GM23338 (cell line): ENCODE measurements around the gene CLEC5A. TPM values are rescaled to one million over a fixed set of nuclear protein-coding genes. Genes with fewer than 3 reads are reported as not detected.

Experiments
- ATAC-seq: fragments of 200-7000 bp; cut with Tn5 transposase; 3 replicates; pipeline ENCODE4 v1.9.1; 2020
- DNase-seq: peaks from one replicate; pipeline ENCODE4 v3.0.0-alpha.2; 2015; ENCODE audit warnings: low spot score
- H2AFZ ChIP-seq: fragments of 200-600 bp; sonication (generic); 2 replicates; pipeline ENCODE4 v1.8.0; 2016; ENCODE audit warnings: antibody characterized with exemption, mild to moderate bottlenecking, moderate library complexity
- H3F3A ChIP-seq: fragments of 200-600 bp; sonication (generic); replicated peaks from 2 replicates; pipeline ENCODE4 v1.8.0; 2017; ENCODE audit warnings: antibody characterized with exemption, mixed run types, low read depth
- H3K27ac ChIP-seq: fragments of 200-600 bp; sonication (generic); 2 replicates; pipeline ENCODE4 v1.6.1; 2016; ENCODE audit warnings: low read depth
- H3K27me3 ChIP-seq: fragments of 200-600 bp; sonication (generic); 2 replicates; pipeline ENCODE4 v1.8.0; 2016; ENCODE audit warnings: mild to moderate bottlenecking, mixed run types, moderate library complexity; ENCODE audit not compliant: insufficient read depth
- H3K36me3 ChIP-seq: fragments of 200-600 bp; sonication (generic); 2 replicates; pipeline ENCODE4 v1.8.0; 2016; ENCODE audit warnings: mild to moderate bottlenecking; ENCODE audit not compliant: insufficient read depth
- H3K4me1 ChIP-seq: fragments of 200-600 bp; sonication (generic); 2 replicates; pipeline ENCODE4 v1.8.0; 2016; ENCODE audit warnings: mild to moderate bottlenecking, moderate library complexity; ENCODE audit not compliant: insufficient read depth
- H3K4me2 ChIP-seq: fragments of 200-600 bp; sonication (generic); 2 replicates; pipeline ENCODE4 v1.7.1; 2017; ENCODE audit warnings: mixed run types
- H3K4me3 ChIP-seq: fragments of 200-600 bp; sonication (generic); 2 replicates; pipeline ENCODE4 v1.6.1; 2016; ENCODE audit warnings: mixed run types
- H3K79me2 ChIP-seq: fragments of 200-600 bp; sonication (generic); replicated peaks from 2 replicates; pipeline ENCODE4 v1.8.0; 2017; ENCODE audit warnings: mild to moderate bottlenecking; ENCODE audit not compliant: insufficient read depth
- H3K9me2 ChIP-seq: fragments of 200-600 bp; sonication (generic); 2 replicates; pipeline ENCODE4 v1.8.0; 2017; ENCODE audit not compliant: insufficient read depth
- H4K20me1 ChIP-seq: fragments of 200-600 bp; sonication (generic); replicated peaks from 2 replicates; pipeline ENCODE4 v1.8.0; 2017; ENCODE audit warnings: mild to moderate bottlenecking; ENCODE audit not compliant: insufficient read depth
- H3K27ac Mint-ChIP-seq: 2 replicates; pipeline ENCODE4 v1.8.0; 2020; ENCODE audit warnings: inconsistent platforms, mild to moderate bottlenecking, moderate library complexity, mixed read lengths
- H3K27me3 Mint-ChIP-seq: 3 replicates; pipeline ENCODE4 v1.8.0; 2022; ENCODE audit warnings: low read depth, mild to moderate bottlenecking, moderate library complexity, mixed read lengths, inconsistent platforms; ENCODE audit not compliant: insufficient read depth, poor library complexity
- H3K36me3 Mint-ChIP-seq: 3 replicates; pipeline ENCODE4 v1.8.0; 2021; ENCODE audit warnings: low read depth, mild to moderate bottlenecking, inconsistent platforms, moderate library complexity, mixed read lengths
- H3K4me1 Mint-ChIP-seq: 3 replicates; pipeline ENCODE4 v1.8.0; 2020; ENCODE audit warnings: mild to moderate bottlenecking, inconsistent platforms, mixed read lengths
- H3K4me3 Mint-ChIP-seq: 3 replicates; pipeline ENCODE4 v1.8.0; 2021; ENCODE audit warnings: moderate library complexity, mild to moderate bottlenecking, inconsistent platforms, mixed read lengths
- H3K9me3 Mint-ChIP-seq: 3 replicates; pipeline ENCODE4 v1.8.0; 2020; ENCODE audit warnings: moderate library complexity, mild to moderate bottlenecking, inconsistent platforms, mixed read lengths
- CREB1 ChIP-seq: fragments of 250-450 bp; sonication (Bioruptor Pico); IDR thresholded peaks from 2 replicates; pipeline ENCODE4 v1.5.0; 2020; ENCODE audit warnings: low read depth, mild to moderate bottlenecking, moderate library complexity
- ETS1 ChIP-seq: IDR thresholded peaks from 2 replicates; pipeline ENCODE4 v1.6.1; 2016; ENCODE audit warnings: antibody characterized with exemption
- EZH2 ChIP-seq: fragments of 200-600 bp; sonication (generic); IDR thresholded peaks from one replicate; pipeline ENCODE4 v1.8.0; 2017; ENCODE audit warnings: antibody characterized with exemption, mild to moderate bottlenecking, low read depth; ENCODE audit not compliant: unreplicated experiment
- POLR2AphosphoS5 ChIP-seq: IDR thresholded peaks from 2 replicates; pipeline ENCODE4 v1.6.1; 2016; ENCODE audit warnings: antibody characterized with exemption, low read depth
- STAT1 ChIP-seq: IDR thresholded peaks from one replicate; pipeline ENCODE4 v1.6.1; 2016; ENCODE audit warnings: antibody characterized with exemption; ENCODE audit not compliant: unreplicated experiment
- ZNF114 ChIP-seq: fragments of 250-450 bp; sonication (Bioruptor Pico); IDR thresholded peaks from 2 replicates; pipeline ENCODE4 v1.5.0; 2020; ENCODE audit warnings: mild to moderate bottlenecking, moderate library complexity
- ZNF331 ChIP-seq: fragments of 250-450 bp; sonication (Bioruptor Pico); IDR thresholded peaks from 2 replicates; pipeline ENCODE4 v1.5.0; 2020; ENCODE audit warnings: low read depth, mild to moderate bottlenecking, moderate library complexity
- polyA plus RNA-seq: library from polyadenylated mRNA; unstranded; fragments of >200 nt; fragmentation: Nextera tagmentation; extraction: Ambion mirVana; gene quantifications from 2 replicates; pipeline ENCODE4 v1.2.1, GENCODE V29; 2016
- total RNA-seq: library from RNA; depleted of rRNA; stranded (reverse); fragments of >200 nt; shearing (Covaris generic); gene quantifications from 2 replicates; pipeline ENCODE4 v1.2.3, GENCODE V29; 2014
- TF ChIP-seq, protein P1 (sequence below), 2 experiments: fragments of 200-600 bp in 1 of 2; sonication (generic) in 1 of 2; conservative IDR thresholded peaks; 2 replicates each; pipeline versions ENCODE4 v1.5.1 to v1.6.1; 2016 to 2017; ENCODE audit warnings: antibody characterized with exemption in 2 of 2, low read depth in 2 of 2, mild to moderate bottlenecking in 2 of 2, moderate library complexity in 1 of 2
- TF ChIP-seq, protein P2 (sequence below): fragments of 250-450 bp; sonication (Bioruptor Pico); IDR thresholded peaks from 2 replicates; pipeline ENCODE4 v1.5.0; 2020; ENCODE audit warnings: mild to moderate bottlenecking, moderate library complexity

The CLEC5A gene
- total and polyA plus RNA-seq, 2 experiments from 2014 or later: not detected

GRCh38 chr7:141952461-141952860 lies 5.7 kb upstream of the CLEC5A start:
- no peaks in the 10 kb centered on the region for H3K27me3 Mint-ChIP-seq
- H4K20me1 ChIP-seq: no peaks in the 10 kb centered on the region
- no peak overlapping the region for H3K4me3 Mint-ChIP-seq
- no peaks in the 10 kb centered on the region for H3K36me3 Mint-ChIP-seq
- H3K4me2 ChIP-seq: no peak overlapping the region
- no peaks in the 10 kb centered on the region for H3K79me2 ChIP-seq
- H3K4me1 Mint-ChIP-seq: peaks cover 9% of the 10 kb centered on the region
- ATAC-seq (no peak), DNase-seq (no peak)
- H3K27me3 ChIP-seq: no peaks in the 10 kb centered on the region
- no peaks in the 10 kb centered on the region; the same call in 2 of the 3 replicates for H3K9me3 Mint-ChIP-seq
- no peaks in the 10 kb centered on the region for H3K36me3 ChIP-seq
- peaks cover 4% of the 10 kb centered on the region; the same call in 1 of the 2 replicates for H3K9me2 ChIP-seq
- no peaks in the 10 kb centered on the region for H3F3A ChIP-seq
- TF ChIP-seq POLR2AphosphoS5 (no peak), ZNF114 (CRISPR knock-in tag) (no peak), ZNF331 (no peak), CREB1 (no peak), EZH2 (no peak), STAT1 (no peak), ETS1 (no peak)
- TF ChIP-seq, protein P1, sequence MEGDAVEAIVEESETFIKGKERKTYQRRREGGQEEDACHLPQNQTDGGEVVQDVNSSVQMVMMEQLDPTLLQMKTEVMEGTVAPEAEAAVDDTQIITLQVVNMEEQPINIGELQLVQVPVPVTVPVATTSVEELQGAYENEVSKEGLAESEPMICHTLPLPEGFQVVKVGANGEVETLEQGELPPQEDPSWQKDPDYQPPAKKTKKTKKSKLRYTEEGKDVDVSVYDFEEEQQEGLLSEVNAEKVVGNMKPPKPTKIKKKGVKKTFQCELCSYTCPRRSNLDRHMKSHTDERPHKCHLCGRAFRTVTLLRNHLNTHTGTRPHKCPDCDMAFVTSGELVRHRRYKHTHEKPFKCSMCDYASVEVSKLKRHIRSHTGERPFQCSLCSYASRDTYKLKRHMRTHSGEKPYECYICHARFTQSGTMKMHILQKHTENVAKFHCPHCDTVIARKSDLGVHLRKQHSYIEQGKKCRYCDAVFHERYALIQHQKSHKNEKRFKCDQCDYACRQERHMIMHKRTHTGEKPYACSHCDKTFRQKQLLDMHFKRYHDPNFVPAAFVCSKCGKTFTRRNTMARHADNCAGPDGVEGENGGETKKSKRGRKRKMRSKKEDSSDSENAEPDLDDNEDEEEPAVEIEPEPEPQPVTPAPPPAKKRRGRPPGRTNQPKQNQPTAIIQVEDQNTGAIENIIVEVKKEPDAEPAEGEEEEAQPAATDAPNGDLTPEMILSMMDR (conservative IDR thresholded peaks at IDR 0.05; ENCODE audit: low read depth in 2 of 2): no peak
- TF ChIP-seq, protein P2, sequence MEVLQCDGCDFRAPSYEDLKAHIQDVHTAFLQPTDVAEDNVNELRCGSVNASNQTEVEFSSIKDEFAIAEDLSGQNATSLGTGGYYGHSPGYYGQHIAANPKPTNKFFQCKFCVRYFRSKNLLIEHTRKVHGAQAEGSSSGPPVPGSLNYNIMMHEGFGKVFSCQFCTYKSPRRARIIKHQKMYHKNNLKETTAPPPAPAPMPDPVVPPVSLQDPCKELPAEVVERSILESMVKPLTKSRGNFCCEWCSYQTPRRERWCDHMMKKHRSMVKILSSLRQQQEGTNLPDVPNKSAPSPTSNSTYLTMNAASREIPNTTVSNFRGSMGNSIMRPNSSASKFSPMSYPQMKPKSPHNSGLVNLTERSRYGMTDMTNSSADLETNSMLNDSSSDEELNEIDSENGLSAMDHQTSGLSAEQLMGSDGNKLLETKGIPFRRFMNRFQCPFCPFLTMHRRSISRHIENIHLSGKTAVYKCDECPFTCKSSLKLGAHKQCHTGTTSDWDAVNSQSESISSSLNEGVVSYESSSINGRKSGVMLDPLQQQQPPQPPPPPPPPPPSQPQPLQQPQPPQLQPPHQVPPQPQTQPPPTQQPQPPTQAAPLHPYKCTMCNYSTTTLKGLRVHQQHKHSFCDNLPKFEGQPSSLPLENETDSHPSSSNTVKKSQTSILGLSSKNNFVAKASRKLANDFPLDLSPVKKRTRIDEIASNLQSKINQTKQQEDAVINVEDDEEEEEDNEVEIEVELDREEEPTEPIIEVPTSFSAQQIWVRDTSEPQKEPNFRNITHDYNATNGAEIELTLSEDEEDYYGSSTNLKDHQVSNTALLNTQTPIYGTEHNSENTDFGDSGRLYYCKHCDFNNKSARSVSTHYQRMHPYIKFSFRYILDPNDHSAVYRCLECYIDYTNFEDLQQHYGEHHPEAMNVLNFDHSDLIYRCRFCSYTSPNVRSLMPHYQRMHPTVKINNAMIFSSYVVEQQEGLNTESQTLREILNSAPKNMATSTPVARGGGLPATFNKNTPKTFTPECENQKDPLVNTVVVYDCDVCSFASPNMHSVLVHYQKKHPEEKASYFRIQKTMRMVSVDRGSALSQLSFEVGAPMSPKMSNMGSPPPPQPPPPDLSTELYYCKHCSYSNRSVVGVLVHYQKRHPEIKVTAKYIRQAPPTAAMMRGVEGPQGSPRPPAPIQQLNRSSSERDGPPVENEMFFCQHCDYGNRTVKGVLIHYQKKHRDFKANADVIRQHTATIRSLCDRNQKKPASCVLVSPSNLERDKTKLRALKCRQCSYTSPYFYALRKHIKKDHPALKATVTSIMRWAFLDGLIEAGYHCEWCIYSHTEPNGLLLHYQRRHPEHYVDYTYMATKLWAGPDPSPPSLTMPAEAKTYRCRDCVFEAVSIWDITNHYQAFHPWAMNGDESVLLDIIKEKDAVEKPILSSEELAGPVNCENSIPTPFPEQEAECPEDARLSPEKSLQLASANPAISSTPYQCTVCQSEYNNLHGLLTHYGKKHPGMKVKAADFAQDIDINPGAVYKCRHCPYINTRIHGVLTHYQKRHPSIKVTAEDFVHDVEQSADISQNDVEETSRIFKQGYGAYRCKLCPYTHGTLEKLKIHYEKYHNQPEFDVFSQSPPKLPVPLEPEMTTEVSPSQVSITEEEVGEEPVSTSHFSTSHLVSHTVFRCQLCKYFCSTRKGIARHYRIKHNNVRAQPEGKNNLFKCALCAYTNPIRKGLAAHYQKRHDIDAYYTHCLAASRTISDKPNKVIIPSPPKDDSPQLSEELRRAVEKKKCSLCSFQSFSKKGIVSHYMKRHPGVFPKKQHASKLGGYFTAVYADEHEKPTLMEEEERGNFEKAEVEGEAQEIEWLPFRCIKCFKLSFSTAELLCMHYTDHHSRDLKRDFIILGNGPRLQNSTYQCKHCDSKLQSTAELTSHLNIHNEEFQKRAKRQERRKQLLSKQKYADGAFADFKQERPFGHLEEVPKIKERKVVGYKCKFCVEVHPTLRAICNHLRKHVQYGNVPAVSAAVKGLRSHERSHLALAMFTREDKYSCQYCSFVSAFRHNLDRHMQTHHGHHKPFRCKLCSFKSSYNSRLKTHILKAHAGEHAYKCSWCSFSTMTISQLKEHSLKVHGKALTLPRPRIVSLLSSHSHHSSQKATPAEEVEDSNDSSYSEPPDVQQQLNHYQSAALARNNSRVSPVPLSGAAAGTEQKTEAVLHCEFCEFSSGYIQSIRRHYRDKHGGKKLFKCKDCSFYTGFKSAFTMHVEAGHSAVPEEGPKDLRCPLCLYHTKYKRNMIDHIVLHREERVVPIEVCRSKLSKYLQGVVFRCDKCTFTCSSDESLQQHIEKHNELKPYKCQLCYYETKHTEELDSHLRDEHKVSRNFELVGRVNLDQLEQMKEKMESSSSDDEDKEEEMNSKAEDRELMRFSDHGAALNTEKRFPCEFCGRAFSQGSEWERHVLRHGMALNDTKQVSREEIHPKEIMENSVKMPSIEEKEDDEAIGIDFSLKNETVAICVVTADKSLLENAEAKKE: no peak
- no peak overlapping the region for H2AFZ ChIP-seq
- no peak overlapping the region for H3K27ac Mint-ChIP-seq
- no peak overlapping the region for H3K4me3 ChIP-seq
- H3K27ac ChIP-seq: no peak overlapping the region
- 0 out of 2 replicates have a peak, but pooled peaks cover 13% of the 10 kb centered on the region for H3K4me1 ChIP-seq
